GM12872 (cell line): ENCODE measurements around the gene ZNF70.

Experiments
- TF ChIP-seq, protein P1 (sequence below): IDR thresholded peaks from 3 replicates; pipeline ENCODE4 v1.5.1; 2011; ENCODE audit warnings: low read depth, mild to moderate bottlenecking, low read length, moderate library complexity; ENCODE audit not compliant: insufficient read depth

The ZNF70 gene

DNA sequence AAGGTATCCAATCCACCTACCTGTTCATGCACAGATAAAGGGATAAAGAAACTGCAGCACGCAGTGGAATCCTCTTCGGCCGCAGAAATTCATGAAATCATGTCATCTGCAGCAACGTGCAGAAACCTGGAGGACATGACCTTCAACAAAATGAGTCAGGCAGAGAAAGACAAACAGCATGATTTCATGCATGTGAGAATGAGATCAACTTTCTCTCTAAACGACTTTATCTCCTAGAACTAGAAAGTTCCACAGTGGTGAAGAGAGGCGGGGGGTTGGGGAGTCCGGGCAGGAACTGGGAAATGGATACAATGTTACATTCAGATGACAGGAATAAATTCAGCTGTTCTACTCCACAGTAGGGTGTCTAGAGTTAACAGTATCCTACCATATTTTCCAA is 50.2 kb downstream of the ZNF70 start:
- TF ChIP-seq, protein P1, sequence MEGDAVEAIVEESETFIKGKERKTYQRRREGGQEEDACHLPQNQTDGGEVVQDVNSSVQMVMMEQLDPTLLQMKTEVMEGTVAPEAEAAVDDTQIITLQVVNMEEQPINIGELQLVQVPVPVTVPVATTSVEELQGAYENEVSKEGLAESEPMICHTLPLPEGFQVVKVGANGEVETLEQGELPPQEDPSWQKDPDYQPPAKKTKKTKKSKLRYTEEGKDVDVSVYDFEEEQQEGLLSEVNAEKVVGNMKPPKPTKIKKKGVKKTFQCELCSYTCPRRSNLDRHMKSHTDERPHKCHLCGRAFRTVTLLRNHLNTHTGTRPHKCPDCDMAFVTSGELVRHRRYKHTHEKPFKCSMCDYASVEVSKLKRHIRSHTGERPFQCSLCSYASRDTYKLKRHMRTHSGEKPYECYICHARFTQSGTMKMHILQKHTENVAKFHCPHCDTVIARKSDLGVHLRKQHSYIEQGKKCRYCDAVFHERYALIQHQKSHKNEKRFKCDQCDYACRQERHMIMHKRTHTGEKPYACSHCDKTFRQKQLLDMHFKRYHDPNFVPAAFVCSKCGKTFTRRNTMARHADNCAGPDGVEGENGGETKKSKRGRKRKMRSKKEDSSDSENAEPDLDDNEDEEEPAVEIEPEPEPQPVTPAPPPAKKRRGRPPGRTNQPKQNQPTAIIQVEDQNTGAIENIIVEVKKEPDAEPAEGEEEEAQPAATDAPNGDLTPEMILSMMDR: no peak

DNA sequence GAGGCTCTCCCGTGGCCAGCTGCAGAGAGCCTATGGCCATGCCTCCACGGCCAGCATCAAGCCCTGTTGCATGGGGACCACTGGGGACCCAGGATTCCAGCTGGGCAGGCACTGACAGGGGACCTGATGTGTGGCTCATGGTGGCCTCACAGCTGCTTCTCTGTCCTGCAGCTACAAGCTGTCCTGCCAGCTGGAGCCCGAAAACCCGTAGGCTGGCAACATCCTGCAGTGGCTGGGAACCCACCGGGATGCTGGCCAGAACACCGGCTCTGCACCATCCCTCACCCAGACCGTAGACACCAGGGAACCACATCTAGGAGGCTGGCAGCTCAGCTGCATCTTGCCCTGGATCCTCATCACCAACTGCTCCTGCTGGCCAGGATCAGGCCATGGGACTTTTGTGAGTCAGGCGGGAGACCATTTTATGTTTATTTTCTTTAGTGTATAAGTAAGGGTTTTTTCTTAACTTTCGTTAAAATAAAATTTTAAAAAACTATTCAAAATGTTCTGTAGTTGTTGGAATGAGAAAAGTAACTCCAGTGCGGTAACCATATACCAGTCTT is 52.2 kb downstream of the ZNF70 start:
- TF ChIP-seq, protein P1: no peak

GRCh38 chr22:23698094-23698493 is 52.8 kb downstream of the ZNF70 start:
- TF ChIP-seq, protein P1: no peak

DNA sequence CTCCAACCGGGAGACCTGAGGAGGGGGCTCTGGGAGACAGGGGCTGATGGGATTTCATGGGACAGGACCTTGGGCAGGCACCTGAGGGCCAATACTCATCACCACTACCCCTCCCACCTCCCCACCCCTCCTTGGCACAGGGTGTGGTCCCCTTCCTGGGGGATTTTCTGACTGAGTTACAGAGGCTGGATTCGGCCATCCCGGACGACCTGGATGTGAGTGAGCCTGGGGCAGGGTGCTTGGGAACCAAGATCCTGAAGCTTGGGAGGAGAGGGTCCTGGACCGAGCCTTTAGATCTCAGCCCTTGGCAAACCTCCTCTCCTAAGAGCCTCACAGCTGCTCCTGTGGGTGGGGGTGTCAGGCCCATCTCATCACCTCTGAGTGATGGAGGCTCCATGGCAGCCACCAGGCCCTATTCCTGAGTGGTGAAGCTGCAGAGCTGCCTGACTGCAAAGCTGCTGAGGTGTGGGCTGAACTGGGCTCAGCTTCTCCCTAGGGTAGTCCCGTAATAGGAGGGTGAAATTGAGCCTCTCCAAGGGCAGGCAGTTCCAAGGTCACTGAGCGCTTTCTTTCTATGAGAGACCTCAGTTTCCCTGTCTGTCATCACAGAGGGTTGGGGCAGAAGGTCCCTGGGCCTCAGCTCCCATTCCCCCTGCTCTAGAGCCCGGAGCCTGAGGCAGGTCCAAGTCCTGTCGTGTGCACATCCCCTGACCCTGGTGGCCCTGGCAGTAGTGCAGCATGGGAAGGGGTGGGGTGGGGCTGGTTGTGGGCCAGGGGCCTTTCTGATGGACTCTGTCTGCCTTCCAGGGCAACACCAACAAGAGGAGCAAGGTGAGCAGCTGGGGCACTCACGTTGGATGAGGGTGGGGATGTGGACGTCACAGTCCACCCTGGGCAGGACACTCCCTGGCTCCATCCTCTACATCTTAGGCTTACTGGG is 53.6 kb downstream of the ZNF70 start:
- TF ChIP-seq, protein P1: no peak

DNA sequence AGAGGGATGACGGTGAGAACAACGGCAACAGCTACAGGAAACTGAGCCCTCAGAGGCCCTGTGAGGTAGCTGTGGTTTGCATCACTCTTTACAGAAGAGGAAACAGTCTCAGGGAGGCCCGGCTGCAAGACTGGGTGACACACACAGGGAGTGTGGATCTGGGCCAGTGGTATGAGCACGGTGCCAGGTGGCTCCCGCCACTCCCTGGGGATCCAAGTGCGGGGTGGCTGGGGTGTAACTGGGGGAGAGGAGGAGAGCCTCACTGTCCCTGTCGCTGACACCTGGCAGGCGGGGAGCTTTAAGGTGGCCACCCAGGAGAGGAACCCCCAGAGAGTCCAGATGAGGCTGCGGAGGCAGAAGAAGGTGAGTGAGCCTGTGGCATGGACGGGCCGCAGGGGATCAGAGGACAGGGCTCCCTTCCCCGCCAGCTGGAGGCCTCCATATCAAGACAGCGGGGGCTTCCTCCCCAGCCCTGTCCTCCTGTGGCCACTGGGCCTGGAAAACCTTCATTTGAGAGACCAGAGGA is 54.5 kb downstream of the ZNF70 start:
- TF ChIP-seq, protein P1: no peak

- TF ChIP-seq, protein P1: no peak
Observed at GRCh38 chr22:23695571-23696325, 55.2 kb downstream of the ZNF70 start.

GRCh38 chr22:23695141-23695540 is 55.8 kb downstream of the ZNF70 start:
- TF ChIP-seq, protein P1: no peak
